ENCODE measurements around the gene EPS8. TPM values are rescaled to one million over a fixed set of nuclear protein-coding genes. Genes with fewer than 3 reads are reported as not detected.
A peak's percentile ranks its signal among the peaks of the same experiment; 100 is the strongest.

The EPS8 gene
- total RNA-seq, 1 donor, result 100 TPM

- peak; percentile 42 for DNase-seq (ENCODE audit: low read depth)
- TF ChIP-seq CTCF (IDR thresholded peaks at IDR 0.05; ENCODE audit: insufficient read depth, low read depth, low read length), result no peak
- H3K4me3 ChIP-seq (ENCODE audit: low read depth, low read length), result peak overlapping the region; percentile 94
Measured at GRCh38 chr12:15787778-15788177, 1.4 kb downstream of the EPS8 start.

- TF ChIP-seq CTCF (IDR thresholded peaks at IDR 0.05; ENCODE audit: insufficient read depth, low read depth, low read length), result no peak
- peak overlapping the region; percentile 94 for H3K4me3 ChIP-seq (ENCODE audit: low read depth, low read length)
- no peak for DNase-seq (ENCODE audit: low read depth)
Measured at GRCh38 chr12:15786772-15787171, 2.4 kb downstream of the EPS8 start.

GRCh38 chr12:15783288-15783687 is 5.9 kb downstream of the EPS8 start:
- no peak for TF ChIP-seq CTCF (IDR thresholded peaks at IDR 0.05; ENCODE audit: insufficient read depth, low read depth, low read length)
- DNase-seq (ENCODE audit: low read depth), result no peak

DNA sequence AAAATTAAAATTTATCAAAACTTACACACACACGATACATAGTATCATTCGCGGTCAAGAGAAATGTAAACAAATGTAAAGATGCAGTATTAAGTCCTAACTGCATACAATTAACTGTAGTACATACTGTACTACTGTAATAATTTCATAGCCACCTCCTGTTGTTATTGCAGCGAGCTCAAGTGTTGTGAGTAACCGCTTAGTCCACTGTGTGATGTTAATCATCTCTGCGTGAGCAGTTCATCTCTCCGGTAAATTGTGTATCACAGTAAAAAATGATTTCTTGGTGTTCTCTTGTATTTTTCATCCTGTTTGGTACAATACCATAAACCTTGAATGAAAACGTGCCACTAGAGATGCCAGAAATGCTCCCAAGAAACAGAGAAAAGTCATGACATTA is 6.5 kb downstream of the EPS8 start:
- no peak overlapping the region for H3K4me3 ChIP-seq (ENCODE audit: low read depth, low read length)
- DNase-seq (ENCODE audit: low read depth), result no peak
- no peak for TF ChIP-seq CTCF (IDR thresholded peaks at IDR 0.05; ENCODE audit: insufficient read depth, low read depth, low read length)

More at GRCh38 chr12:15783288-15783687, 5.9 kb downstream of the EPS8 start:
- no peak overlapping the region for H3K4me3 ChIP-seq (ENCODE audit: low read depth, low read length)

GRCh38 chr12:15779925-15780324 is 9.3 kb downstream of the EPS8 start:
- H3K4me3 ChIP-seq (ENCODE audit: low read depth, low read length), result no peak overlapping the region
- no peak for DNase-seq (ENCODE audit: low read depth)
- no peak for TF ChIP-seq CTCF (IDR thresholded peaks at IDR 0.05; ENCODE audit: insufficient read depth, low read depth, low read length)

DNA sequence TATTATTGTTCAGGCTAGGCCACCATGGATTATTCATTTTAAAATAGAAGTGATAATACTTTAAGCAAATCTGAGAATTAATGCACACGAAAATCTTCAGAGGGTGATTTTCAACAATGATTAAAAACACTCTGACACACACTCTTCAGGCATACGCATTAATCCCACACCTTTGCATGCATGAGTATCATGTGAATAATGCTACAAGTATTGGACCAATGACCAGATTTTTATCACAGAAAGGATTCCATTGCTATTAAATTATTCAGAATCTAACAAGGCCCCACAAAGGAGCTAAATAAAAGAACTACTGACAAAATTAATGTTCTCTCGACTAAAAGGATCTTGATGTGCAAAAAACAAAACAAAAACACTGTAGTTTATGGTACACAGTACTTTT is 11.1 kb downstream of the EPS8 start:
- H3K4me3 ChIP-seq (ENCODE audit: low read depth, low read length), result no peak overlapping the region
- no peak for DNase-seq (ENCODE audit: low read depth)
- TF ChIP-seq CTCF (IDR thresholded peaks at IDR 0.05; ENCODE audit: insufficient read depth, low read depth, low read length), result no peak

DNA sequence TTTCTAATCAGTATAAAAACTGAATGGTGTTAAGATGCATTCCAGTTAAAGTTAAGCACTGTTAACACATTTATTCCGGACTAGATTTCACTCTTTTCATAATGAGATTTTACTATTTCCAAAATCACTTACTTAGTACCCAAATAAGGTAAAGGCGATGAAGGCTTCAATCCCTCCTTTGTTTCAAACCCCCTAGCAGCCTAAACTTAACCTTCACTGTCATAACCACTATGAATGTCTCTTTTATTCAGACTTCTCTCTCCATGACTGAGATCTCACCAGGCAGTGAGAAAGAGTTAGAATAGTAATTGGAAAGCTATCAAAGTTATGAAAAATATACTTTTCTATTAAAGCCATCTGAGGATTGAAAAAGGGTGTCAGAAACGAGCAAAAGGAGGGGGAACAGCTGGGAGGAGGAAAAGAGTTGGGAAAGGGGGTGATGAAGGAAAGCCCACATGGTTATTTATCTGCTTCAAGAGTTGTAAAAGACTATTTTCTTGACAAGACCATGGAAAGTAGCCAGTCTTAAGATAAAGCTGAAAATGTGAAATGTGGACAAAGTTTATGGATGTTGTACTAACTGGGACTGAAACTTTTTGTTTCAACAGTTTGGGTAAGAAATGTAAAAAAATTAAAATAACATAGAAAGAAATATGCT is 11.7 kb downstream of the EPS8 start:
- DNase-seq (ENCODE audit: low read depth), result no peak
- no peak for TF ChIP-seq CTCF (IDR thresholded peaks at IDR 0.05; ENCODE audit: insufficient read depth, low read depth, low read length)
- no peak overlapping the region for H3K4me3 ChIP-seq (ENCODE audit: low read depth, low read length)
